ENCODE data around the gene COG6.

COG6 gene

GRCh38 chr13:39770221-39771090, 115.0 kb downstream of the COG6 start:
- no peak for DNase-seq (ENCODE audit: low spot score)

GRCh38 chr13:39773833-39774232, 118.4 kb downstream of the COG6 start:
- no peak for DNase-seq (ENCODE audit: low spot score)

- no peak for DNase-seq (ENCODE audit: low spot score)
Measured at GRCh38 chr13:39776439-39776838, 121.0 kb downstream of the COG6 start.

- no peak for DNase-seq (ENCODE audit: low spot score)
Measured at GRCh38 chr13:39777021-39777420, 121.6 kb downstream of the COG6 start.

GRCh38 chr13:39777527-39778061, 122.1 kb downstream of the COG6 start:
- DNase-seq (ENCODE audit: low spot score), result peak; percentile 23

GRCh38 chr13:39779337-39780265, 124.1 kb downstream of the COG6 start:
- DNase-seq (ENCODE audit: low spot score), result peak; percentile 61

DNA sequence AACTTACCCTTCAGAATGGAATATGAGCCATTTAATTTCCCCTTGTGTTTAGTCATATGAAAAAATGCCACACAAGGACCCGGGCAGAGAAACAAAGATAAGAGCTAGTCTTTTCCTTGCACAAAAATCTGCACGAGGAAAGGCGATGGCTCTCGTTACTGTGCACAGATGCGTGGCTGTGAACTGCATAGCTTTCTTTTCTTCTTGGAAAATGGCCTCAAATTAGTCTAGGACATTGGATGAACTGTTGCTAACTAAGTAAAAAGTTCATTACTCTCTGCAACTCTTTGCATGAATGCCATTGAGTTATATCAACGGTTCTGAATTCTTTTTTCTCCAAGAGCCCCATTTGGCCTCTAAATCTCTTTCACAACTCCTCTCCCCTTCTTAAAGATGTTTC, 125.2 kb downstream of the COG6 start:
- no peak for DNase-seq (ENCODE audit: low spot score)

DNA sequence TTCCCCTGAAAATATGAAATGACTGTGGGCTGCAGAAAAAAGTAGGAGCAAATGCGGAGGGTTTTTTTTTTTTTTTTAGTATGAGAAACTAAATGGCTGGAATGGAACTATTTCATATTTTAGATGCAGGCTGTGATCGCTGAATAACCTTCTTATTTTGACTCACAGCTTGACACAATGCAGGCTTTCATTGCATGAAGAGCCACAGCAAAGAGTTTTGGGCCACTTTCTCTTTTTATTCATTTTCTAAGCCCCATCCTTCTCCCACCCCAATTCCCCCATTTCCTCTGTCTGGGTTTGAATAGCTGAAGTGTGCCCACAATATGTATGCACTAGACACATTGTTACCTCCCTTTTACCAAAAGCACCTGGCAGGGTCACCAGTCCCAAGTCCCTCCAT, 125.9 kb downstream of the COG6 start:
- no peak for DNase-seq (ENCODE audit: low spot score)

DNA sequence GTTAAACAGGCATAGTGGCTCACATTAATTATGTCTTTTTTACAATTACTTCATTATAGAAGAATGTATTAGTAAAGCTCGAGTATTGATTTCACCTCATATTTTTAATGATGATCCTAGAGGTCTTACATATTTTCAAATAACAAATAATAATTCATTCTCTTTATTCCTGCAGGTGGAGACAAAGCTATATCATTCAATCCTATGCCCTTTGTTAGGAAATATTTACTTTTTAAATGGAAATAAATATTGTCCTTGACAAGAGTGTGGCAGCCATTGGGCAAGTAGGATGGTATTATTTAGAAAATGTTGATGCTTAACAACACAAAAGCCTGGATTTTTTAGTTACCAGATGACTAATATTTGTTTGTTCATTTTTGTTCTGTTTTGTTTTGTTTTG, 127.6 kb downstream of the COG6 start:
- no peak for DNase-seq (ENCODE audit: low spot score)

- no peak for DNase-seq (ENCODE audit: low spot score)
Measured at GRCh38 chr13:39784347-39784746, 128.9 kb downstream of the COG6 start.

- no peak for DNase-seq (ENCODE audit: low spot score)
Measured at GRCh38 chr13:39786091-39786490, 130.6 kb downstream of the COG6 start.

DNA sequence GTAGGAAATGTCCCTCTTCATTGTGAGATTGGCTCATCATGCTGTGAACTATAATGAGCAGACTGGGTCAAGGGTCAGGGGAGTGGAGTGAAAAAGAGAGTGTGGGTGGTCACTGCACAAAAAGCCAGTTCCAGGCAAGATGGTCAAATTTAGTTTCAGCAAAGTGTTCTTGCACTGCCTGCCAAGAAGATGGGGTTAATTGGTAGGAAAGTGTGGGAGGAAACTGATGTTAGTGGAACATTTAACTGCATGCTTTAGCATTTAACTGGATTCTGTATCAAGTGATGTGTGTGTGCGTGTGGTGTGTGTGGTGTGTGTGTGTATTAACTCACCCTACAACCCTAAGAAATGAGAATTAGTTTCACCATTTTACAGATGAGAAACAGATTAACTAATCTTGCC, 131.6 kb downstream of the COG6 start:
- DNase-seq (ENCODE audit: low spot score), result no peak

DNA sequence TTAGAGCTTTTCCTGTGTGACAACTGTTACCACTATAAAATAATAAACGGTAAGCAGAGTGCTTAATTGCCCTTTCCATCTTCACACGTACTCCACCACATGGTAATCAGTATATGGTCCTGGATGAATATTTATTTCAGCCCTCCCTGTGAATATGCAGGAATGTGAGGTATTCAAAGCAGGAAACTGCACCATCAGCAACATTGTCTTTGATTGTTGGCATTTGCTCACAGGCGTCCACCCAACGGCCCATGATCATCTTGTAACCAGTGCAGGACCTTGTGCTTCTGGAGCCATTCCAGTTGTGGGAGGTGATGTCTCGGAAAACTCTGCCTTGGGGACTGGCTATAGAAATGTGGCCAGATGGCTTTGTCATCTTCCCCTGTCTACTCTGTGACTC, 132.6 kb downstream of the COG6 start:
- DNase-seq (ENCODE audit: low spot score), result no peak

GRCh38 chr13:39789451-39789850, 134.0 kb downstream of the COG6 start:
- DNase-seq (ENCODE audit: low spot score), result no peak
